Measurements from ENCODE around the gene SERTAD1. TPM values are rescaled to one million over a fixed set of nuclear protein-coding genes. Genes with fewer than 3 reads are reported as not detected.
A peak's percentile ranks its signal among the peaks of the same experiment; 100 is the strongest.

SERTAD1 gene
- total and polyA plus RNA-seq, 8 donors: 2.6 to 11.9 (median 4.7) TPM

DNA sequence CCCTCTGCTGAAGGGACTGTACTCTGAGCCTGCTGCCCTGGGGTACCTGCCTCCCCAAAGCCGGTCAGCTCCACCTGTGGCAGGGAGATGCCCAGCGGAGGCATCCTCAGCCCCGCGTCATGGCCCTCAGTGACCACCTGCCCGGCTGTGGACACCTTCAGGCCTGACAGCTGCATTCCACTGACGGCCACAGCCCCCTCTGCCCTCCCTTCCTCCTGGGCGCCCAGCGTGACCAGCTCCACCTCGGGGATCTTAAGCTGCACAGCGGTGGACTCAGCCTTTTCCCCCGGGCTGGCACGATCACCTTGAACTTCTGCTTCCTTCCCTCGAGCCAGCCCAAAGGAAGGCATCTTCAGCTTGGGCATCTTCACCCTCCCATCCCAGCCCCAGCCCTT, 31.0 kb downstream of the SERTAD1 start:
- Histone ChIP-seq H3K27ac (no peak overlapping the region), H3K4me3 (no peak overlapping the region), H3K27me3 (no peaks in the 10 kb centered on the region), H3K36me3 (no peaks in the 10 kb centered on the region), H3K9me3 (no peaks in the 10 kb centered on the region), H3K4me1 (no peaks in the 10 kb centered on the region)
- ATAC-seq (no peak), FAIRE-seq (no peak), DNase-seq (no peak)
- TF ChIP-seq, protein P1, sequence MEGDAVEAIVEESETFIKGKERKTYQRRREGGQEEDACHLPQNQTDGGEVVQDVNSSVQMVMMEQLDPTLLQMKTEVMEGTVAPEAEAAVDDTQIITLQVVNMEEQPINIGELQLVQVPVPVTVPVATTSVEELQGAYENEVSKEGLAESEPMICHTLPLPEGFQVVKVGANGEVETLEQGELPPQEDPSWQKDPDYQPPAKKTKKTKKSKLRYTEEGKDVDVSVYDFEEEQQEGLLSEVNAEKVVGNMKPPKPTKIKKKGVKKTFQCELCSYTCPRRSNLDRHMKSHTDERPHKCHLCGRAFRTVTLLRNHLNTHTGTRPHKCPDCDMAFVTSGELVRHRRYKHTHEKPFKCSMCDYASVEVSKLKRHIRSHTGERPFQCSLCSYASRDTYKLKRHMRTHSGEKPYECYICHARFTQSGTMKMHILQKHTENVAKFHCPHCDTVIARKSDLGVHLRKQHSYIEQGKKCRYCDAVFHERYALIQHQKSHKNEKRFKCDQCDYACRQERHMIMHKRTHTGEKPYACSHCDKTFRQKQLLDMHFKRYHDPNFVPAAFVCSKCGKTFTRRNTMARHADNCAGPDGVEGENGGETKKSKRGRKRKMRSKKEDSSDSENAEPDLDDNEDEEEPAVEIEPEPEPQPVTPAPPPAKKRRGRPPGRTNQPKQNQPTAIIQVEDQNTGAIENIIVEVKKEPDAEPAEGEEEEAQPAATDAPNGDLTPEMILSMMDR (IDR thresholded peaks at IDR 0.05): no peak
- 63 to 71% methylated on average over 13 of the region's 13 CpGs for WGBS, 2 donors
- intact Hi-C loops (cut with DNase I): no loop called here

DNA sequence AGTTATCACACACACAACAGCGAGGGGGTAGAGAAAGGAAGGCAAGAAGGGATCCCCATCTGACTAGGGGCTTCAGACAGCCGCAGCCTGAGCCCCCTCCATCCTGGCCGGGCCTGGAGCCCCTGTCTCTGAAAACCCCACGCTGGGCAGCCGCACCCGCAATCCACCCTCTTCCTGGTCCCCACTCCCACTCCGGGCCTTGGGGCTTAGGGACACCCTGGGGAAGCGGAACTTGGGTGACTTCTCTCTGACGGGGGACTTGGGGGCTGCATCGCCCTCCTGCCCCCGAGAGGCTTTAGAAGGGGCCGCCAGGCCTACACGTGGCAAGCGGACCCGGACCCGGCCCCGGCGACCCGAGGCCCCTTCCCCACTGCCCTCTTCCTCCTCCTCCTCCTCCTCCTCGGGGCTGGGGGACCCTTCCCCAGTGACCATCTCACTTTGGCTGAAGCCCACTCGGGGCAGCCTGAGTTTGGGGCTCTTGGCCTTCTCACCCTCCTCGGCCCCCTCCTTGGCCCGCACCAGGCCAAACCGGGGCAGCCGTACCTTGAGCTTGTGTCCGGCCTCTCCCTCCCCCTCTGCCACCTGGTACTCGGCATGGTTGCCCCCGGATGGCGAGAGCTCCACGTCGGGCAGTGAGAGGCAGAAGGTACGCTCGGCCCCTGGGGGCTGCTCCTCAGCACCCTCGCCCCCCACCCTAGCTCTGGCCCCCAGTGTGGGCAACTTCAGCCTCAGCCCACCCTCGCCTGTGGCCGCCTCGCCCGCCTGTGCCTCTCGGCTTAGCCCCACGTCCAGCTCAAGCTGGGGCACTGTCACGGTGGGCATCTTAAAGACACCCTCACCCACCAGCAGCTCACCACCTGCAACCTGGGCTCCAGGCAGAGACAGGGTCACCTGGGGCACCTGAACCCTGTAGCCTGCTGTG, 31.6 kb downstream of the SERTAD1 start:
- ATAC-seq (no peak), FAIRE-seq (no peak), DNase-seq (no peak)
- intact Hi-C loops (cut with DNase I): no loop called here
- TF ChIP-seq, protein P1 (IDR thresholded peaks at IDR 0.05): no peak
- H3K27ac ChIP-seq: no peak overlapping the region
- no peaks in the 10 kb centered on the region for H3K9me3 ChIP-seq
- no peaks in the 10 kb centered on the region for H3K36me3 ChIP-seq
- H3K4me1 ChIP-seq: no peaks in the 10 kb centered on the region
- H3K4me3 ChIP-seq: no peak overlapping the region
- WGBS, 2 donors: 79 to 85% methylated on average over 39 to 41 of the region's 41 CpGs
- no peaks in the 10 kb centered on the region for H3K27me3 ChIP-seq

DNA sequence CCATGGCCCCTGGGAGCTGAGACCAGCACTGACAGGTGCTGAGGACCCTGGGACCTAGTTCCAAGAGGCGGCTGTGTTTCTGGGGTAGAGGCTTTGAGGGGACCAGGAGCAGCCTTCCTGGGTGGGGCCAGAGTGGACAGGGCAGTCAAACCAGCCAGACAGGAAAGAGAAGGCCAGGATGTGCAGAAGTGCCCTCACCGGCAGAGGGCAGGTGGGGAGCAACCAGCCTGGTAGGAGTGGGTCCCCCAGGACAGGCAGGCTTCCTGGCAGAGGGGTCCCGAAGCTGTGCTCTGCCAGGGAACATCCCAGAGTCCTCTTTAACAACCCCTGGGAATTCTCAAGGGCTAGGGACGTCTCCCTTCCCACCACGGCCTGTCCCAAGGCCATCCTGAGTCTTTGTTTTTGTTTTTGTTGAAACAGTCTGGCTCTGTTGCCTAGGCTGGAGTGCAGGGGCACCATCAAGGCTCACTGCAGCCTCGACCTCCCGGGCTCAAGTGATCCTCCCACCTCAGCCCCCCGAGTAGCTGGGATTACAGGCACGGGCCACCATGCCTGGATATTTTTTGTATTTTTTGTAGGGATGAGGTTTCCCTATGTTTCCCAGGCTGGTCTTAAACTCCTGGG, 32.8 kb downstream of the SERTAD1 start:
- no peak overlapping the region for H3K4me3 ChIP-seq
- H3K27me3 ChIP-seq: no peaks in the 10 kb centered on the region
- no peaks in the 10 kb centered on the region for H3K9me3 ChIP-seq
- WGBS, 2 donors: 25 to 34% methylated on average over 8 to 9 of the region's 9 CpGs
- ATAC-seq (peak in 3 of 4 donors; percentile 30 to 91 (median 72)), DNase-seq (no peak), FAIRE-seq (no peak)
- intact Hi-C loops (cut with DNase I): no loop called here
- TF ChIP-seq, protein P1 (IDR thresholded peaks at IDR 0.05): no peak
- H3K27ac ChIP-seq: no peak overlapping the region
- H3K36me3 ChIP-seq: no peaks in the 10 kb centered on the region
- H3K4me1 ChIP-seq: no peaks in the 10 kb centered on the region

DNA sequence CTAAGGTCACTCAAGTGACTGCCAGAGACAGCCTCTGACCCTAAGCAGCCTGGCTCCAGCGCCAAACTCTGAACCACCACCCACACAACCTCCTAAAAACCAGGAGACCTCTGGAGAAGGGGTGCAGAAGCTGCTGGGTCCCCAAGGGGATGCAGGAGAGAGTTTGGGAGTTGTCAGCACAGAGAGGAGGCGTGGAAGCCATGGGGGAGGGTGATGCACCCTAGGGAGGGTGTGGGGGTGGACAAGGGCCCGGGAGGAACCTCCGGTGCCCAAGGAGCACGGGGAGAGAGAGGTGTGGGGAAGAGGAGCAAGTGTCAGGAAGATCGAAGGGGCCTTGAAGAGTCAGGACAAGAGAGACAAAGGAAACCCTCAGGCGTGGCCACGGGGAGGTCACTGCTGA, 33.7 kb downstream of the SERTAD1 start:
- no peak overlapping the region for H3K4me3 ChIP-seq
- H3K27ac ChIP-seq: no peak overlapping the region
- WGBS, 2 donors: 73 to 87% methylated on average over 8 of the region's 8 CpGs
- no peaks in the 10 kb centered on the region for H3K27me3 ChIP-seq
- ATAC-seq: no peak
- no peaks in the 10 kb centered on the region for H3K36me3 ChIP-seq
- no peaks in the 10 kb centered on the region for H3K4me1 ChIP-seq
- intact Hi-C loops (cut with DNase I): no loop called here
- TF ChIP-seq, protein P1 (IDR thresholded peaks at IDR 0.05): no peak
- no peaks in the 10 kb centered on the region for H3K9me3 ChIP-seq
- no peak for DNase-seq
- no peak for FAIRE-seq

Measured in pancreas (tissue), 10 donors.